Measurements from ENCODE around the gene TACC2.

TACC2 gene

DNA sequence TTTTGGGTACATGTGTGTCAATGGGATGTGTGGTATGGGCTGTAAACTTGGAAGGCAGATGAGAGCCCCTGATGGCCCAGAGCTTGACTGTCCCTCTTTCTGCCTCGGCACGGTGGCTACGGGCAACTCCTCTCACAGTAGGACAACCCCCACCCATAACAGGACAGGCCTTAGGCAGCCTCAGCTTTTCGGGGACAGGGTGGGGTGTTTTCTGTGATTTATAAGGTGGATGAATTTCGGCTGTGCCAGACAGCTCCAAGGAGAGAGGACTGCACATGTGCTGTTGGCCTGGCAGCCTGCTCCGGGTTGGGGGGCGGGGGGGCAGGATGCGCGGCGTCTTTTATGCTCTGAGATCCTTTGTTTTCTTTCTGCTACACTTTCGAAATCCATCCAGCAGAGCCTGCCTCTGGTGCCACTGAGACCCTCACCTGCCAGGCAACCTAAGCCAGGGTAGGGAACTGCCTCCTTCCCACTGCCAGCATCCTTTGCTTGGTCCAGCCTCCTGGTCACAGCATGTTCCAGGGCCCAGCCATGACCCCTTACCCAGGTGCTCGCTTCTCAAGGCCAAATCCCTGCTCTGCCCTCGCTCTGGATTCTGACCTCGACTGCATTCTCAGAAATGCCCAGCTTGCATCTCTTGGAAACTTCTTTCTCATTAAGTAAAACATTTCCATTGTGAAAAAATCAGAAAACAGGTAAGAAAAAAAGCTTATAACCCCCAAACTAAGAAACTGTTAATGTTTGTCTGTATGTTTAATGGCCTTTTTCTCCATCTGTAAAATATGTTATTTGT, 266.7 kb downstream of the TACC2 start:
- DNase-seq: no peak

DNA sequence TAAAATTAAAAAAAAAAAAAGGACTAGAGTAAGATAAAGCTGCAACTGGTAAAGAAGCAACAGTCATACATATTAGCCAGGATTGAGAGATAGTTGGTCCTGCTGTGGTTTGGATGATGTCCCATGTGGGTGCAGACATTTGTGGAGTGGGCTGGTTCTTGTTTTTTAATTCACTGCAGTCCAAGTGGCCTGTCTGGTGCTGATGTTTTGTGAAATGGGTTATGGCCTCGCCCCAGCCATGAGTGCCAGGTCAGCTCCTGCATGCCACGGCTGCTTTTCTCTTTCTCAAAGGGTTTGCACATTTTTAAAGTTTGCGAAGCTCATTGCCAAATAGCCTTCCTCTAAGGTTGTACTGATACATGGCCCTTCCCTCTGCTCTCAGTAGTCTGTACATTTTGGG, 268.1 kb downstream of the TACC2 start:
- DNase-seq: no peak

DNA sequence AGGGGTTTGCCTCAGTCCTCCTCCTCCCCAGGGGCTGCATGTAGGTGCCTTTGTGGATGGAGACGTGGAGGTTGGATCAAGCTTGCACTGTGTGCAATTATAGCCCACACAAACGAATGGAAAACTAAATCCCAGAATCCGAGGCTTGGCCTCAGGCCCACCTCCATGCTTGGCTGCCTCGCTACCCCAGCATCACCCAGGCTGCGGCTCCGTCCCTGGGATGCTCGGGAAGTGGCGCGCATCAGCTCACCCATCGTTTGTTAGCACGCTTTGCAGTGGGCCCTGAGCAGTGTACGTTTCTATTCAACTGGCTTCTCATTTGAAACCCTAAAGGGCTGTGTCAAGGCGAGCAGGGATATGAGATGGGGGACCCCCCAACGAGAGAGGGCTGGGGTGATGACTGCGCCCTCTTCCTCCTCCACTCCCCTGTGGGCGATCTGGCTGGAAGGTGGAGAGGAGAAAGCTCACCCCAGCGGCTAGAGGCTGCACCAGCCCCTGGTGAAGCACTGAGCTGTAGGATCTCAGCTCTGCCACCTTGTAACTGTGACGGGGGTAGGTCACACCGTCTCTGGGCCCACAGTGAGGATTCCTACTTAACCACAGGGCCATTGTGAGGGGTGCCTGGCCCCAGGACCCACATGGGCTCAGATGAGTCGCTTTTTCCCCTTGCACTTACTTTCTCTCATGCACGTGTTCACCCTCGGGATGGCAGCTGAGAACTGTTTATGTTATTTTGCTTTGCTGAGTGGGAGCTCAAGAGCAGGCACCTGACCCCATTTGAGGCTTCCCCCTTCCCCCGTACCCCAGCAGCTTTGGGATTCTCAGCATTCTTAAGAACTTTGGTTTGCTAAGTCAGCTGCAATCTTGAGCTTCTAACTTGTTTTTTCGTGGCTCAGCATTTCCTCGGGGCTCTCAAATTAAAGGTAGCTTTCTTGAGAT, 269.4 kb downstream of the TACC2 start:
- no peak for DNase-seq

DNA sequence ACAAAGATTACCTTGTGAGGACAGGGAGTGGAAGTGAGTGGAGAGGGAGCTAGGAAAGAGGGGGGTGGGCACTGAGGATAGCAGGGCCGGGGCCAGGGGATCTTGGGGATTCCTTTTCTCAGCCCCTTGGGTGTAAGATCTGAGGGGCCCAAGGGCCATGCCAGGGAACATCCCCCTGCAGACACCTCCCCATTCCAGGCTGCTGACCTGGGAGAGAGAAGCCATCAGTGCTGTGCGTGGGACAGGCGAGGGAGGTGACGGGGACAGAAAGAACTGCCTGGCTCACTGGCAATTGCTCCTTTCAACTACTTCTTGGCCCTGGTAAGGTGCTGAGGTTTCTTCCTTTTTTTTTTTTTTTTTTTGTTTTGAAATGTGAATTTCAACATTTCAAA, 270.1 kb downstream of the TACC2 start:
- DNase-seq: no peak

DNA sequence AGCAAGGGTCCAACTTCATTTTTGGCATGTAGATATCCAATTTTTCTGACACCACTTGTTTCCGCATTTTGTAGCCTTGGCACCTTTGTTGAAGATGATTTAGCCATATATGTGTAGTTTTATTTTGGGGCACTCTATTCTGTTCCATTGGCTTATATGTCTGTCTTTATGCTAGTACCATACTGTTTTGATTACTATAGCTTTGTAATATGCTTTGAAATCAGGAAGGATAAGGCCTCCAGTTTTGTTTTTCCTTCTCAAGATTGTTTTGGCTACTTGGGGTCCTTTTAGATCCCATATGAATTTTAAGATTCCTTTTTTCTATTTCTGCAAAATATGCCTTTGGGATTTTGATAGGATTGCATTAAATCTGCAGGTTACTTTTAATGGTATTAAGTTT, 272.6 kb downstream of the TACC2 start:
- DNase-seq: no peak

DNA sequence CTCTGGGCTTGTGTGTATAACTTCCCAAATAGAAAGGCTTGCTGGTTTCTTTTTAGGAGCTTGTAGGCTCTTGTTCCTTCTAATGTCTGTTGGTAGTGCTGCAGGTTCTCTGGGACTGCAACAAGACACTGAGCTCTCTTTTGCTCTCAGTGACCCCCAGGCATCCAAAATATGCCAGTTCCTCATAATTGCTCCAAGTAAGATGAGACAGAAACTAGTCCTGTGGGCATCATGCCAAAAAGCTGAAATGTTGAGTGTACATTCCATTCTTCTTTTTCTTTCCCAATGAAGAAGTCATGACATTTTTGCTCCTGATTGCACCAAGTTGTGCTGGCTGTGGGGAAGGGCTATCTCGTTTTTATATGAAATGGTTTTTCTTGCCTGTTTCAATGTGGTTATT, 275.0 kb downstream of the TACC2 start:
- DNase-seq: no peak

DNA sequence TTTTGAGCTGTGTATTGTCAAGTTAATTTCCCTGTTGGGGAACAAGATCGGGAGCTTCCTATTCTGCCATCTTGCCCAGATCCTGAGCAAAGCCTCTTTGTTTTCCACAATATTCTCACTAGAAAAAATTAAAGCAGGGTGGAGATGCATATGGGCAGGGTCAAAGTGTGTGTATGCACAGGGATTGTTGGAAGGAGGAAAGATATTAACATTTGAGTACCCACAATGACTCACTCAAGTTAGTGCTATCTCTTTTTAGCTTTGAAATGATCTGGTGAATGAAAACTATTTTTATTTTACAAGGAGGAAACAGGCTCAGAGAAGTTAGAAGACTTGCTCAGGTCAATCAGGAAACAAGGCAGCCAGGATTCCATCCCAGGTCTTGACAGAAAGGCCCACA, 275.5 kb downstream of the TACC2 start:
- no peak for DNase-seq

DNA sequence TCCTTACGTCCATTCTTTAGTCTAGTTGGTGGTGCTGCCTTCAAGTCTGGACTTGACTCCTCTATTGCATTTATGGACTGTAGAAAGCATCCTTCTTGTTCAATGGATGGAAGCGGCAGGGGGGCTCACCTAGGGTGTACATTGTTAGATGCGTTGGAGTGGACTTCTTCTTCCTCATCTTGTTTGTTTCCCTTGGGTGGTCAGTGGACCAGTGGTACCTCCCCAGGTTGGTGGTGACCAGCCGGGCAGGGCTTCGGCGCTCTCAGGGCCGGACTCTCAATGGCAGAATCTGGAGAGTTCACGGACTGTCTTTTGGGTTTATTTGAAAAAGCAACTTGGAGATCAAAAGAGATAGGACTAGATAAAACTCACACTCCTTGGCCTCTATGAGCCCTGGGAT, 276.0 kb downstream of the TACC2 start:
- no peak for DNase-seq

DNA sequence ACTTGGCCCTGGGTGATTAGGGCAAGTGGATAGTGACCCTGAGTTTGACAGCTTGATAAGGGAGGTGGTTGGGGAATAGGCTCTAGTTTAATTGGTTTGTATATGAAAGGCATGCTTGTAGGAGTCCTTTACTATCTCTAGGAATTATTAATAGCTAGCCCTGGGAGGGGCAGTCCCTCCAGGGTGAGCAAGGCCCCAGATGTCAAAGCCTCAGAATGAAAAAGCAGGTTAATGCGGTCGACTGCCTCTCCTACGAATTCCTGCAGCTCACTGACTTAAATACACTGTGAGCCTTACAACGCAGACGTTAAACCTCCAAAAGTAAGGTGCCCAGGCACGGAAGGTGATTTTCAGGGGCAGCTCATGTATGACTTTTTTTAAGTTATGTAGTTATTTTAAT, 276.9 kb downstream of the TACC2 start:
- DNase-seq: no peak

DNA sequence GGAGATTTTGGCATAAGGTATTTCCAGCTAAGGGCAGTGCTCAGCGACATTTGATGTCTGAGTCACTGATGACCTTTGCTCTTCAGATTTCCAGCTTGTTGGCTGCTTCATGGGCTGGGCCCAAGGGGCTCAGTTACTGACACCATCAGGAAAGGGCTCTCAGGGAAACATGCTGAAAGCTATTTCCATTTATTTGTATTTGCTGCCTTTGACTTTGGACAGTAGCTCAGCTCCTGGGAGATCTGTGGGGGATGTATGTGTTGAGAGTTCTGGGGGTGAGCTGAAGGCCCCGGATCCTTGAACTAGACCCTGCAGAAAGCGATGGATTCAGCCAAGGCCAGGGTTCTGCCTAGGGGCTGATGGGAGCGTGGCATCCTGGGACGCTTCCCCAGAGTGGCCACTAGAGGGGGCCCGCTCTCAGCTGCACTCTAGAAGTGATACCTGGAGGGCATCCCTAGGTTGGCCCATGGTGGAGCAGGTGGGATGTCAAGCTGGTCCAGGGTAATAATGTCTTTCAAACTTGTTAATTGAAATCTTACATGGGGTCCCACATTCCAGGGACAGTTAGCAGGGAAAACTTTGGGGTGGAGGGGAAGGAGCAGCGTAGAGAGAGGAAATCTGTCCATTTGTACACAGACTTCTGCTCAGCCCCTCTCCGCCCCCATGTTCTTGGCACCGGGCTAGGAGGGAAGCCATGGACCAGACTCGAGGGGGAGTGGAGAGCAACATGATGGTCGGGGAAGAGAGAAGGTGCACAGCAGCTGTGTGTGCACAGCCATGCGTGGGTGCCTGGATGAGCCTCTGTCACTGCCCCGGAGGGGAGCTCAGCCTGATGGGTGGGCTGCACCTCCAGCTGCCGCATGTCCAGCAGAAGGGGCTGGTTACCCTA, 279.1 kb downstream of the TACC2 start:
- peak; percentile 63 to 71 for DNase-seq

DNA sequence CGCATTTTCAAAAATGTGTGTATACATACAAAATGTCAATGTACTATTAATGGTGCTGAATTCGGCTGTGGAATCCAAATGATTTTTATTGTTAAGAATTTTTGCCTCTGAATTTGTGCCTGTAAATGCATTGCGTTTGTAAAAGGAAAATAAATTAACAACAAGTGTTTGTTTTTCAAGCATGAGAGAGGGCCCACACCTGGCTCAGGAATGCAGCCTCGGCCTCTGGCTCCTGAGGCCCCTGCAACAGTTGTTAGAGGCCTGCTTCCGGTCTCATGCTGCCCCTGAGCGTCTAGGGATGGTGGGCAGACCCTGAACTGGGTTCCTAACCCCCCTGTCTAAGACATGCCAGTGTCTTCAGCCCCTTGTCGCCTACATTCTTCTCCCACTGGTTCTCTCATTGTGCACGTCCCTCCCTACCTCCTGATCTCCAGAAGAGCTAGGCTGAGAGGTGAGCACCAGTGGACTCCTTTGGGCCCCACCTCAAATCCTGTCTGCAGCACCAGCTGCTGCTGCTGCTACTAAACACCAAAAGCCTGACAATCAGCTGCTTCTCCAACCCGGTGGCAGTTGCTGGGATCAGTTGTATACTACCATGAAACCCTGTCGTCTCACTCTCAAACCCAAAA, 280.2 kb downstream of the TACC2 start:
- DNase-seq: no peak

DNA sequence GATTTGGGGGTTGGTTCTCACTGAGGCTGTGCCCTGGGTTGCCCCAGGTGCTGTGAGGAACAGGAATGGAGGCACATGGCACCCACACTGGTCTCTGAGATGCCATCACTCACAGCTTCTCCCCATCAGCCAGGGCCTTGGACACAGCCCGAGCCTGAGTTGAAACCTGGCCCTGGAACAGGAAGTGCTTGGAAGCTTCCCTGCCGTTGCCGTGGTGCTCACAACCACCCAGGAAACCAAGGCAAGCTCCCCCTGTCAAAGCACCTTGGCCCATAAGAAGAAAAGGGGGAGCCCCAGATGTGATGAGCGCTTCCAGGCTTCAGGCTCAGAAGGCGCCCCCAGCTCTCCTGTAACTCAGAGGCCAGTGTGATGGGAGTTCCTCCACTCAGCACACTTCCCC, 282.1 kb downstream of the TACC2 start, which contains the start of gene BTBD16:
Gene BTBD16, plus strand, starts transcription at position 221 of the 400 bp plus-strand sequence. CDS start 3,786 bp downstream, outside the sequence.
- no peak for DNase-seq

DNA sequence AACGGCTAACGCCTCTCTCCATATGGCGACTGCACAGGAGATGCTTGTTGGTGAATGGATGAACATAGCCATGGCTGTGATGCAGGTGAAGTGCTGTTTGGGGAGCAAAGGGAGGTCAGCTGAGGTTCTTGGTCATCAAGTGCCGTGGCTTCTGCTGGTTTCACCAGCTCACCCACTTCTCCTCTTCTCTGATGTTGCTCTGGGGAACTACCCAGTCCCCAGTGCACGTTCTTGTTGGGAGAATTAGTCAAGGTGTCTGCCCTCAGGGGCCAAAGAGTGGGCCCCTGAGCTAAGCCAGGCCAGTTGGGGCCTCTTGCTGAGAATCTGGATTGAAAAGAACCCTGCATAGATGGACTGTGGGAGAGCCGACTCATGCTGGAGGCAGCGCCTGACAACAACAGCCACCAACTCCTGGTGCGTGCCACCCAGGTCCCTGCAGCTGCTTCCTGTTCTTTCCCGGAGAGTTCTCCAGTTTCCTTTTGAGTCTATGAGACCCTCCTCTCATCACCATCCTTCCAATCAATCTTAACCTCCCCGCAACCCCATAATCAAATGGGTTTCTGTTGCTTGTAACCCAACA, 285.1 kb downstream of the TACC2 start:
- no peak for DNase-seq

DNA sequence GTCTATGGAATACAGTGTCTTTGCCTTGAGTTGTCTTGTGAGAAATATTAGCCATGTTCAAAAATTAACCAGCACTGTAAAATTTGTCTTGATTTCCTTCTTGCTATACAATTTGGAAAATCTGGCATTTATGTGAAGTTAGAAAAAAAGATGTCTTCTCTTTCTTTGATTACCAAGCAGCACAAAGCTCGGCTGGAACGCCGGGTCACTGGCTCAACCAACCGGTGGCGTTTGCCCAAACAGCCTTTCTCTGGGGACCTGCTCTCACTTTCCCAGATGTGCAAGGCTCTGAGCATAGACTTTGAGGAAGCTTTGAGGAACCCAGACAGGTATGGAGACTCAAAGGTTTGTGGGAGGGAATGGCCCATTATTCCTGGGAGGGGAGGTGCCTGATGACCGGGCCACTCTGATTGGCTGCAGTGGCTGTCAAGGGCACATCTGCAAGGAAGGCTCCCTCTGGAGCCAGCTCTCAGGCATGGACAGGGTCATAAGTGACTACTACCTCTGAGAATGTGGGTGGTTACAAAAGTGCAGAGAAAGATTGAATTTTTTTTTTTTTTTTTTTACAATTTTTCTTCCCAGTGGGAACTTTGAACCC, 287.7 kb downstream of the TACC2 start:
- no peak for DNase-seq

DNA sequence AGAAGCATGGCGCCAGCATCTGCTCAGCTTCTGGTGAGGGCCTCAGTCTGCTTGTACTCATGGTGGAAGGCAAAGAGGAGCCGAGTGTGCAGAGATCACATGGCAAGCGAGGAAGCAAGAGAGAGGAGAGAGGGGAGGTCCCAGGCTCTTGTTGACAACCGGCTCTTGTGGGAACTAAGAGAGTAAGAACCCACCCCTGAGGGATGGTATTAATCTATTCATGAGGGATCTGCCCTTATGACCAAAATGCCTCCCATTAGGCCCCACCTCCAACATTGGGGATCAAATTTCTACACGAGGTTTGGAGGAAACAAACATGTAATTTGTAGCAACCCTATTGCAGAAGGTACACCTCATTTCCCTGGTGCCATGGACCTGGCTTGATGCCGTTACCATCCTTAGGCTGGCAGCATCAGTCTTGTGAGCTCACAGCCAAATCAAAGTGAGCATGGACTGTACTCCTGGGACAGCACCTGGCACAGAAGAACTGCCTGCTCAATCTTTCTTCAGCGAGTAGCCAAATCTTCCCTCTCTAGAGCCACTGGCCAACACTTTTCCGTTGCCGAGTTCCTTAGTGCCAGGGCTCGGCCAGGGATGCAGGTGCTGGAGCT, 288.7 kb downstream of the TACC2 start:
- DNase-seq: no peak

DNA sequence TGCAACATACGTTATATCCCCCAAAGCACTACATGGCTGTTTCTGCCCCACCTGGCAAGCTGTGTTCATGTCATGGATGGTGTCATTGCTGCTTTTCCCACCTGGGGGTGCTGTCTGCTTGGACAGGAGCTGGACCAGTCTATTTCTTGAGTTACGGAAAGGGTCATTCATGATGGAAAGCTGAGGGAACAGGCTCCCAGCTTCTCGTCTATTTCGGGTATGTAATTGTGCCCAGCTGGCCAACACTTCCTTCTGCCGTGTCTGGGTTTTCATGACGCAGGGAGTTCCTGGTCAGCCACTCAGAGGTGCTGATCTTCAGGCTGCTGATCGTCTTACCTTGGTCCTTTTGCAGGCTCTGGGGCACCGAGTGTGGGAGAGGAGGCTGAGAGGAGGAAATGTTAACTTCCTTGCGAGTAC, 290.8 kb downstream of the TACC2 start:
- peak; percentile 40 to 49 for DNase-seq

DNA sequence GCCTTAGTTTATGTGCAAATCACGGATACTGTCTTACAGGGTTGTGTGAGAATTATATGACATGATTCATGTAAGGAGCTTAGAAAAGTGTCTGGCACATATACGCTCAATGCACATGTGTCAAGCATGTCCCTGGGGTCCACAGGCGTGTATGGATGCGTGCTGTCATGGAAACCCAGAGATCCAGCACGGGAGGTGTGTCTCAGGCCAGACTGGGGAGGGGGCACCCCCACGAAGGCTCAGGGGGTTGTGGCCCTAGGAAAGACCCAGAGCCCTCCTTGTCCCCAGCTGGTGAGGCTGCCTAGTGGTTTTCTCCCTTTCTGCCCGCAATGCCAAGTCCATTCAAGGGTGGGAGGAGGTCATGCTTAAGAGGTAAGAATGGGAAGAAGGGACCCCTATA, 291.2 kb downstream of the TACC2 start:
- DNase-seq: no peak

DNA sequence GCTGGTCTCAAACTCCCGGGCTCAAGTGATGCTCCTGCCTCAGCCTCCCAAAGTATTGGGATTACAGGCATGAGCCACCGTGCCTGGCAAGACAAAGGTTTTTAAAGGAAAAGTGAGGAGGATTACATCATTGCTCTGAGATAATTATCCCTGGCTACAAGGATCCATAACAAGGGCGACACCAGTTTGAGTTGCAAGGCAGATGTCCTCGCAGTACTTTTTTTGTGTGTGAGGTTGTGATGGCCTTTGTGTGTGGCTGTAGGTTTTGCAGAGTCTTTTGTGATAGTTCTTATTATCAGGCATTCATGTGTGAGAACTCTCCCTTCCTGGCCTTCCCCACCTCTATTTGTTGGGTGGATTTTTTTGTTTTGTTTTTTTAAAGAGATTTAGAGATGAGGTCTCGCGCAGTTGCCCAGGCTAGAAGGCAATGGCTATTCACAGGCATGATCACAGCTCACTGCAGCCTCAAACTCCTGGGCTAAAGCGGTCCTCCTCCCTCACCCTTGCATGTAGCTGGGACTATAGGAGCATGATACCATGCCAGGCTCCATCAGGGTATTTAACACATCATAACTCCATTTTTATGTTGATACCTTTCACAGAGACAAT, 292.2 kb downstream of the TACC2 start:
- DNase-seq: no peak

DNA sequence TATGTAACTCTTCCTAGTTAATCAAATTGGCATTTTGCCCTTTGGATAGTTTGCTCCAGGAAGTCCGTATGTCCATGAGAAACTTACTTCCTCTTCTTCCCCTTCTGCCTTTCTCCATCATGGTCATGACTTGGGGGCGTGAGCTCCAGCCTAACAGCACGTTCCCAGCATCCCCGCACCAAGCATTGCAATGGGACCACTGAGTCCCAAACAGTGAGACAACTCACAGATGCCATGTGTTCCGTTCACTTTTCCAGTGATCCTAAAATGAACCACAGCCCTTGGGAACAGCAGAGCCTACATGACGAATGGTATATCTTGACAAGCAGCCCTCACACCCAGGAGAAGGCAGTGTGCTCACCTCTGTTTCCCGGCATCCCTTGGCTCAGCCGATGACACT, 292.8 kb downstream of the TACC2 start:
- no peak for DNase-seq

DNA sequence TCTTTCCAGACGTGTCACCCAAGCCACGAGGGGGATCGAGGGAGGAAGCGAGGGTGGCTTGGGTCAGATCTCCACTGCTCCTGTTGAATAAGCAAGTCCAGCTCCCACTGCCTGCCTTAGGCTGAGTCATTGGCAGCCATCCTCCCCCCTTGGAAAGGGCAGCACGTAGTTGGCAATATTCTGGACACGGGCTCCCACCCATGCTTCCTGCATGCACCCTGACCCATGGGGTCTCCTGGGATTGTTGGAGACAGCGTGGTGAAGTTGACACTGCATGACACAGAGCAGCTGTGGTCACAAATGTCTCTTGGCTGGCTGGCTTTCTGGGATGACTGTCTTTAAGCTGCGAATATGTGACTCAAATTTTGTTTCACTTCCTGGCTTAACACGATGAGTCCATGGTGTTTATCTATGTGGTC, 293.3 kb downstream of the TACC2 start:
- no peak for DNase-seq

DNA sequence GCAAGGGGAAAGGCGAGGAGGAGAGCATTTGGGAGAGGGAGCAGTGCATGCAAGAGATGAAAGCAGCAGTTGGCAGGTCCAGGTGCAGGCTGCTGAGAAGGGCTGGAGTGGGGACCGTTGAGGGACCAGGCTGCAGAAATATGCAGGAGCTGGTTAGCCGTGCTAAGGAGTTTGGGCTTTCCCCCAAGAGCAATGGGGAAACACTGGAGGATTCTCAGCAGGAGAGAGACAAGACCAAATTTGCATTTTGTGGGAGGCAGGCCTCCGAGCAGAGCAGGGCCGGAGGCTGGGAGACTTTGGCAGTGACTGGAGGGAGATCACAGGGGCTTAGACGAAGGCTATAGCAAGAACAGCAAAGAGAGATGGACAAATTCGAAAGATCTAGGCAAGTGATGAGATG, 293.9 kb downstream of the TACC2 start:
- DNase-seq: no peak
